GM23338 (cell line): Measurements from ENCODE around the gene DNAH10.

Experiments used
- CREB1 ChIP-seq: fragments of 250-450 bp; sonication (Bioruptor Pico); IDR thresholded peaks from 2 replicates; pipeline ENCODE4 v1.5.0; 2020; ENCODE audit warnings: low read depth, mild to moderate bottlenecking, moderate library complexity
- CTCF ChIP-seq, 2 experiments: fragments of 200-600 bp in 1 of 2; sonication (generic) in 1 of 2; conservative IDR thresholded peaks; 2 replicates each; pipeline versions ENCODE4 v1.5.1 to v1.6.1; 2016 to 2017; ENCODE audit warnings: antibody characterized with exemption in 2 of 2, low read depth in 2 of 2, mild to moderate bottlenecking in 2 of 2, moderate library complexity in 1 of 2
- ETS1 ChIP-seq: IDR thresholded peaks from 2 replicates; pipeline ENCODE4 v1.6.1; 2016; ENCODE audit warnings: antibody characterized with exemption
- EZH2 ChIP-seq: fragments of 200-600 bp; sonication (generic); IDR thresholded peaks from one replicate; pipeline ENCODE4 v1.8.0; 2017; ENCODE audit warnings: antibody characterized with exemption, mild to moderate bottlenecking, low read depth; ENCODE audit not compliant: unreplicated experiment
- EZH2phosphoT487 ChIP-seq: fragments of 200-600 bp; sonication (generic); IDR thresholded peaks from one replicate; pipeline ENCODE4 v1.8.1; 2018; ENCODE audit warnings: antibody characterized with exemption; ENCODE audit not compliant: unreplicated experiment
- JUNB ChIP-seq: IDR thresholded peaks from one replicate; pipeline ENCODE4 v1.6.1; 2016; ENCODE audit warnings: antibody characterized with exemption; ENCODE audit not compliant: unreplicated experiment
- NANOG ChIP-seq: IDR thresholded peaks from 2 replicates; pipeline ENCODE4 v1.6.1; 2016; ENCODE audit warnings: antibody characterized with exemption, borderline replicate concordance
- POLR2AphosphoS5 ChIP-seq: IDR thresholded peaks from 2 replicates; pipeline ENCODE4 v1.6.1; 2016; ENCODE audit warnings: antibody characterized with exemption, low read depth
- STAT1 ChIP-seq: IDR thresholded peaks from one replicate; pipeline ENCODE4 v1.6.1; 2016; ENCODE audit warnings: antibody characterized with exemption; ENCODE audit not compliant: unreplicated experiment
- ZNF114 ChIP-seq: fragments of 250-450 bp; sonication (Bioruptor Pico); IDR thresholded peaks from 2 replicates; pipeline ENCODE4 v1.5.0; 2020; ENCODE audit warnings: mild to moderate bottlenecking, moderate library complexity
- ZNF331 ChIP-seq: fragments of 250-450 bp; sonication (Bioruptor Pico); IDR thresholded peaks from 2 replicates; pipeline ENCODE4 v1.5.0; 2020; ENCODE audit warnings: low read depth, mild to moderate bottlenecking, moderate library complexity
- ZNF462 ChIP-seq: fragments of 250-450 bp; sonication (Bioruptor Pico); IDR thresholded peaks from 2 replicates; pipeline ENCODE4 v1.5.0; 2020; ENCODE audit warnings: mild to moderate bottlenecking, moderate library complexity
- TF ChIP-seq, protein P1 (sequence below): IDR thresholded peaks from one replicate; pipeline ENCODE4 v1.6.1; 2018; ENCODE audit warnings: antibody characterized with exemption; ENCODE audit not compliant: unreplicated experiment

GRCh38 chr12:123733229-123733628 is 28.9 kb upstream of the DNAH10 start:
- TF ChIP-seq CTCF (conservative IDR thresholded peaks at IDR 0.05; ENCODE audit: low read depth in 2 of 2) (no peak), POLR2AphosphoS5 (no peak), EZH2 (no peak), EZH2phosphoT487 (no peak), ETS1 (no peak), CREB1 (no peak), JUNB (no peak), ZNF331 (no peak), NANOG (no peak), ZNF114 (CRISPR knock-in tag) (no peak), STAT1 (no peak), ZNF462 (CRISPR knock-in tag) (no peak)
- TF ChIP-seq, protein P1, sequence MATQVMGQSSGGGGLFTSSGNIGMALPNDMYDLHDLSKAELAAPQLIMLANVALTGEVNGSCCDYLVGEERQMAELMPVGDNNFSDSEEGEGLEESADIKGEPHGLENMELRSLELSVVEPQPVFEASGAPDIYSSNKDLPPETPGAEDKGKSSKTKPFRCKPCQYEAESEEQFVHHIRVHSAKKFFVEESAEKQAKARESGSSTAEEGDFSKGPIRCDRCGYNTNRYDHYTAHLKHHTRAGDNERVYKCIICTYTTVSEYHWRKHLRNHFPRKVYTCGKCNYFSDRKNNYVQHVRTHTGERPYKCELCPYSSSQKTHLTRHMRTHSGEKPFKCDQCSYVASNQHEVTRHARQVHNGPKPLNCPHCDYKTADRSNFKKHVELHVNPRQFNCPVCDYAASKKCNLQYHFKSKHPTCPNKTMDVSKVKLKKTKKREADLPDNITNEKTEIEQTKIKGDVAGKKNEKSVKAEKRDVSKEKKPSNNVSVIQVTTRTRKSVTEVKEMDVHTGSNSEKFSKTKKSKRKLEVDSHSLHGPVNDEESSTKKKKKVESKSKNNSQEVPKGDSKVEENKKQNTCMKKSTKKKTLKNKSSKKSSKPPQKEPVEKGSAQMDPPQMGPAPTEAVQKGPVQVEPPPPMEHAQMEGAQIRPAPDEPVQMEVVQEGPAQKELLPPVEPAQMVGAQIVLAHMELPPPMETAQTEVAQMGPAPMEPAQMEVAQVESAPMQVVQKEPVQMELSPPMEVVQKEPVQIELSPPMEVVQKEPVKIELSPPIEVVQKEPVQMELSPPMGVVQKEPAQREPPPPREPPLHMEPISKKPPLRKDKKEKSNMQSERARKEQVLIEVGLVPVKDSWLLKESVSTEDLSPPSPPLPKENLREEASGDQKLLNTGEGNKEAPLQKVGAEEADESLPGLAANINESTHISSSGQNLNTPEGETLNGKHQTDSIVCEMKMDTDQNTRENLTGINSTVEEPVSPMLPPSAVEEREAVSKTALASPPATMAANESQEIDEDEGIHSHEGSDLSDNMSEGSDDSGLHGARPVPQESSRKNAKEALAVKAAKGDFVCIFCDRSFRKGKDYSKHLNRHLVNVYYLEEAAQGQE: no peak
